DMS79 (cell line): Measurements from ENCODE around the gene CCDC12.
"Not testable (repeated sequence)": the region's sequence is repeated elsewhere in the genome, so short reads cannot be mapped to it uniquely, and the experiment has no call there.

Experiments
- DNase-seq: peaks from one replicate; lab custom pipeline; 2025; lab: John Stamatoyannopoulos, UW

The CCDC12 gene

DNA sequence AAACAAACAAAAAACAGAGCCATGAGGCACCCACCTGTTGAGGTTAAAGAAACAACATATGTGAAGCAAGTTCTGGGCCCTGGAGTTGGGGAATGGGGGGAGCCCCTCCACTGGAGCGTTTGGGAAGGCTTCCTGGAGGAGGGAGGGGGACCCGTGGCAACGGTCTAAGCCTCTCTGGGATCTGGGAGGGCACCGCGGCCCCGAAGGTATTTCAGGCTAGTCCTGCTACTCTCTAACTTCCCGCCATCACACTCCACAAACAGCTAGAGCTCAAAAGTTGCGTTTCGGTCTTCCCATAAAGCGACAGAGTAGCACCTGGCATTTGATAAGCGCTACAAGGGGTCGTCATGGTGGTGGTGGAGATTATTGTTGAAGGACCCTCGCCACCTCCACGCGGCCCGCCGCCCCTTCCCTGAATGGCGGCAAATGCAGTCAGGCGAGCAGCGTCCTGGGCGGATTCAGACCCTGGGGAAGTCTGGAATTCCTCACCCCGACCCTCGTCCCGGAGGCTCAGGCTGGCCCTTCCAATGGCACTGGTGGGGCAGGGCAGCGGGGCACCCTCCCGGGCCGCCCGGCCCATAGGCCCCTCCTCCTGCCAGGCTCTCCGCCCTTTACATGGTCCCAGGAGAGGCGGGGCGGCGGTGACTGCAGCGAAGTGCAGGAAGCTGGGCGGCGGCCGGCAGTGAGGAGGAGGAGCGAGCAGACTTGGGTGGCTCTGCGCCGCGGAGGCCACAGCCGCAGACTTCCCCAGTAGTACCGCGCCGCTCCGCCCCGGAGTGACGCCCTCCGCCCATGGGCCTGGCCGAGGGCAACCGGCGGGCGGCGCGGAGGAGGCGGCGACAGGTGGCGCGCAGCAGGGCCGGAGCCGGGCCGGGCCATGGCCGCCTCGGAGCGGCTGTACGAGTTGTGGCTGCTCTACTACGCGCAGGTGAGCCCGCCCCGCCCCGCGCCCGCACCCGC lies 2.7 kb upstream of the CCDC12 start, which contains the start of gene NBEAL2:
Gene NBEAL2 (plus strand): TSS at position 682 of the 960 bp plus-strand sequence. CDS start 196 bp downstream, at position 878.
- DNase-seq: peak; percentile 42

DNA sequence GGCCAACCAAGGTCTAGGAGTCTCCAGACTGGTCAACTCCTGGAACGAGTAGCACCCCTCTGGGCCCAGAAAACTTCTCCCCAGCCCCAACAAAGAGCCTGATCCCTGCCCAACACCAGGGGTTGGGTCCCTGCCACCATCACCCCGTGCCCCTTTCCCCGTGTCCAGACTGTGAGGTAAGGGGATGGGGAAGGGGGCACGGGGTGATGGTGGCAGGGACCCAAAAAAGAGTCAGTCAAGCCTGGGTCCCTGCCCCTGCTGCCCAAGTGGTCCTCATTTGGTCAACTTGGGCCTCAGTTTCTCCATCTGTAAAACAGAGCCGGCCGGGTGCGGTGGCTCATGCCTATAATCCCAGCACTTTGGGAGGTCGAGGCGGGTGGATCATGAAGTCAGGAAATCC lies 1.8 kb upstream of the CCDC12 start:
- DNase-seq: no peak

DNA sequence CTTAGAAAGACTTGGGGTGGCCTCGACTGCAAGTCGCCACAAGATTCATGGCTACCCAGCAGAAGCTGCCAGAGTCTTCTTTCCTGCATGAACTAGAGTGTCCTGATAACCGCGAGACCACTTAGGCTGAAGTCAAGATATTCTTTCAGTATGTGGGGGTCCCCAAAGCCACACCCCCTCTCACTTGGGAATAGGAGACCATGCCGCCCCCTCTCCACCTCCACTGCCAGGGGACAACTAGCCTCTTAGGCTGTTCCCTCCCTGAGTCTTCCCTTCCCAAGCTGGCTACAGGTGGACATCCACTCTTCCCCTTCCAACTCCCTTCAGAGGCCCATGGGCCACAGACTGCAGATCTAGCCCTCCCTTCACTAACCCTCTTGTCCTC lies 1.3 kb upstream of the CCDC12 start:
- DNase-seq: no peak

DNA sequence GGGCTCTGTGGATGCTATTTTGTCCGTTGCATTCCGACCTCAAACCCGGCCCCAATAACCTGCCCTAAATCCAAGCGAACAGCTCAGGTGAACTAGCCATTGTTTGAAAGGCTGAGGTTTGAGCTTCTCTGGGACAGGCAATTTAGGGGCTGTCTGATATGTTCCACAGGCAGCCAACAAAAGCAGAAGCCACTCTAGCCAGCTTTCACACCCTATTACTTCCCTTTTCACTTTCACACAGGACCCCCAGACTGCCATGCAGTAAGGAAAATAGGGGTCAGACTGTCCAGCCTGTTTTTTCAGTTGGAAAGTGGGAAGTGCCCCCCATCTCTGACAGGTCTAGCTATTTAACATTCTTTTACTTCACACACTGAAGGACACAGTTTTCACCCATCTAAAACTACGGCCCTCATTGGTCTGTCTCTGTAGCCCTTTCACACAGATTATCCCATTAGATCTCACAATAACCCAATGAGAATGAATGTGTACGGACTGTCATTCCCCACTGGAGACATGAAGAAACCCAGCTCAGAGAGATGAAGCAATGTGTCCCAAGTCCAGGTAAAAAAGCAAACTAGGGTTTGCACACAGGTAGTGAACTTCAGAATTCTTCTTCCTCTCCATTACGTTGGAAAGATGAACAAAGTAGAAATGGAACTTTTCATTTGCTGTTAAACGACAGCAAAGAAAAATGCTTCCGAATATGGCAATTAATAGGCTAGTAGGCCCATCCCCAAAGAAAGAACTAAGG lies 1.9 kb downstream of the CCDC12 start:
- DNase-seq: no peak

DNA sequence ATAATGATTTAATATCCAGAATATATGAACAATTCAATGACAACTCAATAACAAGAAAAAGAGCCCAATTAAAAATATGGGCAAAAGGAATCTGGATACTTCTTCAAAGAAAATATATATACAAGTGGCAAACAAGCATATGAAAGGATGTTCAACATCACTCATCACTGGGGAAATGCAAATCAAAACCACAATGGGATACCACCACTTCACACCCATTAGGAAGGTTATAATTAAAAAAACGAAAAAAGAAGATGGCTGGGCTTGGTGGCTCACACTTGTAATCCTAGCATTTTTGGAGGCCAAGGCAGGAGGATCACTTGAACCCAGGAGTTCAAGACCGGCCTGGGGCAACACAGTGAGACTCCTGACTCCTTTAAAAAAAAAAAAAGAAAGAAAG lies 4.1 kb downstream of the CCDC12 start:
- DNase-seq: no peak

DNA sequence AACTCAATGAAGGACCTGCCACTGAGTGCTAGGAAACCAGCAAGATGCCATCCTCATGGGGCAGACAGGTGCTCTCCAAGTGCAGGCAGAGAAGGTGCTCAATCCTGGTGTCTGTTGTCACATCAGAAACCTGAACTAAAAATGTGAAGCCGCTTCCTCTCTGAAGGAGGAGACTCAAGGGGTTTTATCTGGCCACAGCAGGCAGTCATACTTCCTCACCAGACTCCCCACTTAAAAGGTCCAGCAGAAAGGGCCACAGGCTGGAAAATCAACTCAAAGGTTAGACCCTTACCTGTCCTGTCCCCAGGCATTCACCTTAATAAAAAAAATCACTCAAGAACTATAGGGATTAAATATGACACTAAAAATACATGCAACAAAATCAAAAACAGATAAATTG lies 4.8 kb downstream of the CCDC12 start:
- DNase-seq: no peak

DNA sequence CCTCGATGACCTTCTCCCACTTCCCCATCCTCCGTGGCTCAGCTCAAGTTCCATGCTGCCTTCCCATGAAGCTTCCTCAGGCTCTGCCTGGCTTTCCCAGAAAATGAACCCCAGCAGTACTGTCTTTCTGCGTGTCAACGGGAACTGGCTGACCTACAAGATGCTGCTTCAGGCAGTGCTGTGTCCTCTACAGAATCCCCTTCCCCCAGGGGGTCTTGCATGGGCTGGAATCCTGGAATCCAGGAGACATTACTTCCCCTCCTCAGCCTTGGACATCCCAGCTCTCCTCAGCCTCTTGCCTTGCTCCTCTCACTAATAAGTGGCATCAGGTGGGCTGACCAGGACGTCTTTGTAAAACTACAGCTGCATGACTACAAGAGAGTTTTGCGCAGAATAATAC lies 5.4 kb downstream of the CCDC12 start:
- no peak for DNase-seq

DNA sequence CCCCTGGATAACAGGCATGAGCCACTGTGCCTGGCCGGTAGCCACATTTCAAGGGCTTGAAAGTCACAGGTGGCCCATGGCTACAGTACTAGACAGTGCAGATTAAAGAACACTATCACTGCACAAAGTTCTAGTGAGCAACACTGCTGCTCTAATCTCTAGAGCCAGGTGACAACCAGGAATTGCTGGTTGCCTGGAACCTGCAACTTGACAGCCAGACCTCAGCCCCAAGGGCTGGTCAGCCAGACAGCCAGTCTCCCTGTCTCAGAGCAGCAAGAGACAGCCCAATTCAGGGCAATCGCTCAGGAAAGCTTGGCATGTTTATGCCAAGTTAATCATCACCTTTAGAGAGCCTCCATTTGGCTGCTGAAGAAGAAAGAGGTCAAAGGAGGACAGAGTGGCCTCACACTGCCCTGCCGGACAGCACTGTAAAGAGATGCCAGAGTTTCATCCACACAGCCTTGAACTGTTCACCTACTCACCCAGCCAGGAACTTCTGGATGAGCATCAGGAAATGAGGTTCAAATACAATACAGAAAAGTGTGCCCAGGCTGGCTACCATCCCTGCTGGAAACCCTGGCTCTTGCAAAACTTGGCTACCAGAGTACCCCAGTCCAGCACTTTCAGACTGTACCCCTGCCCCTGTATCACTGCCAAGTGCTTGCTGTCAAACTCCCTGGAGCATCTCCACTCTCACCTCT lies 6.0 kb downstream of the CCDC12 start:
- no peak for DNase-seq

DNA sequence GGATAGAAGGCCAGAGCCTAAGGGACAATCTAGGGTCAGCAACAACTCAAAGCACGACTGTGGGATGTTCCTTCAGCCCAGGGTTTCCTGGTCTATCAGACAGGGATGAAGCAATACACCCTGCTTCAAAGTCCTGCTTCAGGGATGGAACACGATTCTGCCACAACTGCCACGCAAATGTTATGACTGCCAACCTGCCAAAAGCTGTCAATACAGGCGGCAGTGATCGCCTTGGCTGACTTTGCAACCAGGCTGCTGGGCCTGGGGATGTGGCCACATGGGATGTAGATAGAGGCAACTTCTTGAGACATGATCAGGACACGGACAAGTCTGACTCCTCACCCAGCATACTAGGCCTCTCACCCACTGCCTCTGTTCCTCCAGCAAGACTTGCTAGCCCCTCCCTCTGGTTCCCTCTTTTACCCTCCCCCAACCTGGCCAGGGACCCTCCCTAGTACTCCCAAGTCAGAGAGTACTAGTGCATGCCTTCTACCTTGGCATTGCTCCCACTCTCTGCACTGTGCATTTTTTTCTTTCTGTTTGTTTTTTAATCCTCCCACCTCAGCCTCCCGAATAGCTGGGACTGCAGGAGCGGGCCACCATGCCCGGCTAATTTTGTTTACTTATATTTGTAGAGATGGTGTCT lies 7.6 kb downstream of the CCDC12 start:
- no peak for DNase-seq

DNA sequence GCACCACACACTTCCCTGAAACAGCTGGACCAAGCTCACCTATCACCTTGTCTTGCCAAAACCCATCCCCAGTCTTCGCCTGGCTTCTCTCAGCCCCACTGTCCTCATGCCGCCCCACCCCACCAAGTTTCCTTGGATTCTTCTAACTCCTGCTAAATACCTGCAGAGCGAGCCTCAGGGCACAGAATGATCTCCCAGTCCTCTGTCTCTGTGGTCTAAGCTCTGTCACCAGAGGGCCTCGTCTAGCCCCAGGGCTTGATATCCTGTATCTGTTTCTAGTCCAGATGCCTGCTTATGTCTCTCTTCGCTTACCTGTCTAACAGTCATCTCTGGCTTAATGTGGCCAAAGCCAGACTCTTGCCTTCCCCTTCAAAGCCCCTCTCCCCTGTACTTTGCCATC lies 9.7 kb downstream of the CCDC12 start:
- DNase-seq: no peak

DNA sequence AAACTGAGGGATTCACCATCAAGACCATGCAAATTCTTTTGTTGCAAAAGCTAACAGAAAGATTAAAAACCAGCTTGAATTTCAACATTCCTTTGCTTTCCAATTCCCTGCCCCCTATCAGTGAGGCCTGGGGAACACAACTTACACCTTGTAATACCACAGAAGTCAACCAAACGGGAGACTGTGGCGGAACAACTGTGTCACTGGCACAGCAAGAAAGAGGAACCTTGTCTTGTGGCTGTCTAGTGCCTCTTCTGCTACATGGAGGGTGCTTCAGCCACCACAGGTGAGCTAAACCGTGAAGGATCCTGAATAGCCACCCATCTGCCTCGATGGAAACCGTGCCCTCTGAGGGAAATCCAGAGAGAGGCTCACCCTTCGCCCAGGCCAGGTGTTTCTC lies 11.4 kb downstream of the CCDC12 start:
- no peak for DNase-seq

DNA sequence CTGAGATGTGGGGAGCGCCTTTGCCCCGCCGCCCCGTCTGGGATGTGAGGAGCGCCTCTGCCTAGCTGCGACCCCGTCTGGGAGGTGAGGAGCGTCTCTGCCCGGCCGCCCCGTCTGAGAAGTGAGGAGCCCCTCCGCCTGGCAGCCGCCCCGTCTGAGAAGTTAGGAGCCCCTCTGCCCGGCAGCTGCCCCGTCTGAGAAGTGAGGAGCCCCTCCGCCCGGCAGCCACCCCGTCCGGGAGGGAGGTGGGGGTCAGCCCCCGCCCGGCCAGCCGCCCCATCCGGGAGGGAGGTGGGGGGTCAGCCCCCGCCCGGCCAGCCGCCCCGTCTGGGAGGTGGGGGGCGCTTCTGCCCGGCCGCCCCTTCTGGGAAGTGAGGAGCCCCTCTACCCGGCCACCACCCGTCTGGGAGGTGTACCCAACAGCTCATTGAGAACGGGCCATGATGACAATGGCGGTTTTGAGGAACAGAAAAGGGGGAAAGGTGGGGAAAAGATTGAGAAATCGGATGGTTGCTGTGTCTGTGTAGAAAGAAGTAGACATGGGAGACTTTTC lies 12.4 kb downstream of the CCDC12 start:
- not testable (repeated sequence) for DNase-seq

DNA sequence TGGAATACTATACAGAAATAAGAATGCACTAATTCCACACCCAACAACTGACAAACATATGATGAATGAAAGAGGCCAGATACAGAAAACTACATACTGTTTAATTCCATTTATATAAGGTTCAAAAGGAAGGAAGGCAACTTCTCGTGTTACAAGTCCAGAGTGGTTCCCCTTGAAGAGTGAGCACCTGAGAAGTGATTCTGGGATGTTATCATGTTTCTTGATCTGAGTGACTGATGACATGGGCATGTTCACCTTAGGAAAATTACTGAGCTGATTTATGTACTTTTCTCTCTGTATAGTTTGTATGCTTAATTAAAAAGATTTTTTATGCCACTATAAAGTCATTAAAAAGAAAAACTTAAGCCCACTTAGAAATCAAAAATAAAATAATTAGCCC lies 13.6 kb downstream of the CCDC12 start:
- no peak for DNase-seq

DNA sequence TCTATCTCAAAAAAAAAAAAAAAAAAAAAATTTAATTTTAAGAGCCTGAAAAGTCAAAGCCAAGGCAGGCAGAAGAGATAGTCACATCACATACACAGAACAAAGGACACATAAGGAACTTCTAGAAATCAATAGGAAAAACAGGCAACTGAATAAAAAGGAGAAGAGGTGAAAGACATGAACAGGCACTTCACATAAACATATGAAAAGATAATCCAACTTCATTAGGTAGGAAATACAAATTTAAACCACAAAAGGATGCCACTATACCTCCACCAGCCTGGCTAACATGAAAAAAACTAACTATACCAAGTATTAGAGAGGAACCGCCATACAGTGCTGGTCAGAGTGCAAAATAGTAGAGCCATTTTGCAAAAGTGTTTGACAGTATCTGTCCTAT lies 14.1 kb downstream of the CCDC12 start:
- DNase-seq: no peak

DNA sequence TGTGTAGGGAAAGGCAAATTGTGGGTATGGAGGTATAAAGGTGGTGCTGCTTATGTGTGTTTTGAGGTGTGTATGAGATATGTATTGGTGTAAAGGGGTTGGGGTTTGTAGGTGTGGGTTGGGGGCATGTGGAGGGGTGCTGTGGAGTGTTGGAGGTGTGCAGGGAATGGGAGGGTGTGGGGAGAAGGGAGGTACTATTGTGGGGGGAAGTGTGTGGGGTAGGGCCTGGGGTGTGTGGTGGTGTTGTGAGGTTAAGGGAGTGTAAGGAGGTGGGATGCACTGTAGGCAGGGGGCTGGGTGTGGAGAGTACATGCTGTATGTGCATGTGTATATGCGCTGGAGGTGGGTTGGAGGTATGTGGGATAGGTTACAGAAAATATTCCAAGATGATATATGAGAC lies 15.7 kb downstream of the CCDC12 start:
- DNase-seq: no peak

DNA sequence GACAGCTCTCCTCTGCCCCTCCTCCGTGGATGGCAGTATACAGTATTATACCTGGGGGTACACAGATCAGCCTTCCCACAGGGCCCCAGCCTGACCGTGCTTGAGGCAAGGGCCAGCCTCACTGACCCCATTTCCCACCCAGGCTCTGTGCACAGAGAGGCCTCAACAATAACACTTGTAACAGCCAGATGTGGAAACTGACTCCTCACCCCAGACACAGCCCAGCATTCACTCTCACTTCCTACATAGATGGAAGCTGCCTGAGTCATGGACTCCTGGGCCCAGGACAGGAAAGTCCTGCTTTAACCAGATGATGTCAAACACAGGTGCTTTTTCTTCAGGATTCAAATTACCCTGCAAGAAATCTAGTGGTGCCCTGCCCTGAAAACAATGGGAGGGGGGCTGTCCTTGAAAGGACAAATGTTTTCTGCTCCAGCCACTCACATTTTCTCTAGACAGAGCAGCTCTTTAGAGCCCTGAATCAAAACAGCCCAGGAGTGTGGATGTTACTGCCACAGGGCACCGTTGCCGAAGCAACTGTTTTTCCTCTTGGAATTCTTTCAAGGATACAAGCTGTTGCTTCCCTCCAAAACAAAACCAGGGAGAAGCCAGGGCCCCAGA lies 16.4 kb downstream of the CCDC12 start:
- no peak for DNase-seq

DNA sequence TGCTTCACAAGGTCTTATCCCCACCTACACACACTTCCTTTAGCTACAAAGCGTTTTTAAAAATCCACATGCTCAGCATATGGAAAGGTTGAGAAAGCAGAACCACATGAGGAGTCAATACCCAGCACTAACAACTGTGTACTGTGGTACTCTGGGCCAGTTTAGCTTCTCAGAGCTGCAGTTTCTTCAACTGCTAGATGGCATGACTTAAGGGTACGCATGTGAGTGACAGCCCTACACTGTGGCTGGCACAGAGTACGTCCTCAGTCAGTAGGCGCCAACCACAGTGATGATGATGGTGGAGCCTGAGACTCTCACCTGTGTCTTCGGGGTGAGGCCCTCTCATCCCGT lies 17.4 kb downstream of the CCDC12 start:
- DNase-seq: no peak

DNA sequence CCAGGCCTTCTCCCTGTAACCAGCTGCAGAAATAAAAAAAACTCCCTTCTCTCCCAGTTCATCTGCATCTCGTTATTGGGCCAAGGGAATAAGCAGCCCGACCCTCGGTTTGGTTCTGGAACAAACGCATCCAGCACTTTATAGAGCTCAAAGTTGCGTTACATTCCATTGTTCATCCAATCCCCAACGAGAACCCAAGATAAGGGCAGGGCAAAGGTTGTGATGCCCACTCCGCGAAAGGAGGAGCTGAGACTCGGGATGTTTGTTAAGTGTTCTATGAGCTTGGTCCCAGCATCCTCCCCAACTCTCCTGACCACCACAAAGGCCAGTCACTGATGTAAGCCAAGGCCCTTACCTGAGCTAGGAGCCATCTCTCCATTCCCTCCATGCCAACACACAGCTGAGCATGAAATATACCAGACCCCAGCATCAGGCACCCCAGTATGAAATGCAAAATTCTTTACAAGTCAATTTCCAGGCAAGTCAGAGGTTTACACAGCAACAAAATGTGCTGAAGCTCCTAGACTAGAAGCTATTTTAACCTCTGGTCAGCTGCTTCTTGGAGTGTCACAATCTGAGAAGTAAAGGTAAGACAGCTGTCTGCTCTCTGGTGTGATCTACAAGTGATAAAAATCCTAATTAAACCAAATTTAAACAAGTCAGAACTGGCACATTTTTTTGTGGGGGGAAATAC lies 17.9 kb downstream of the CCDC12 start:
- DNase-seq: no peak

DNA sequence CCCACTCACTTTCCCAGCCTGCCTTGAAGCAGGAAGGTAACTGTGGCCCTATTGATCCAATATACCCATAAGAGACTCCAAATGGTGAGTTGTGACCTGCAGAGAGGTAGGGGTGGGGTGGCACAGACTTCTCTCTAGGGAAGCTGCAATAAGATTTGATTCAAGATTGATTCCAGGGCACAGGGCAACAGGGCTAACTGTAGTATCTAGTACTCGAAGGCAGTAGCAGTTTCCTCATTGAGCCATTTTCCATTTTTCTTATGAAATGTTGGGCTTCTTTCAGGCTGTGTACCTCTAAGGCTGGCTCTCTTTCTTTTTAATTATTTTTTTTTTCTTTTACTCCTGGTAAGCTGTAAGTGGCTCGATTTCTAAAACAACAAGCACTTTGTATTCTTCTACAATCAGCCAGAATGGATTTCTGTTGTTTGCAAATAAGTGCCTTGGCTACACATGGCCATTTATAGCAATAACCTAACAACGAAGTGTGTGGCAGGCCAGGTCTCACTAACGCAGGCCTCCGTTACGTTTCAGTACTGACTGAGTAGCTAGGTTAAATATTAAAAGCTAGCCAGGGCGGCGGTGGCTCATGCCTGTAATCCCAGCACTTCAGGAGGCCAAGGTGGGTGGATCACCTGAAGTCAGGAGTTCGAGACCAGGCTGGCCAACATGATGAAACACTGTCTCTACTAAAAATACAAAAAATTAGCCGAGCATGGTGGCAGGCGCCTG lies 19.3 kb downstream of the CCDC12 start:
- DNase-seq: no peak

DNA sequence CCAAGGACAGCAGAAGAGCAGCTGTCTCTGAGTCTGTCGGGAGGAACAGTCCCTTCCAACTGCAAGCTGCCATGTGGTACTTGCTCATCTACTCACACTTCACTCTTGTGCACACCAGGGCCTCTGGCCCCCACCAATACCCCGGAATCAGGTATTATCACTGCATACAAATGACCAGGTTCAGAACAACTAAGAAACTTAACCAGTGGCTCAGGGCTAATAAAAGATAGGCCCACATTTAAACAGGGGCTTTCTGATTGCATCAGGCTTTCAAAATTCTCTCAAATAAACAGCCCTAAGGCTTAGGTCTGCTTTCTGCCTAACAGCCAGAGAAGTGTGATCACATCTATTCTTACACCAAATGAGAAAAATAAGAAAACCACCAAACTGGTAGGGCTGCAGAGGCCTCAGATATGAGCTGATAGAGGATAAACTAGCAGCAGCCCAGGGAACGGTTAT lies 20.7 kb downstream of the CCDC12 start:
- no peak for DNase-seq
